Gastroesophageal sphincter (tissue), 4 donors: ENCODE data around the gene GPR62. TPM values are rescaled to one million over a fixed set of nuclear protein-coding genes. Genes with fewer than 3 reads are reported as not detected.
A peak's percentile ranks its signal among the peaks of the same experiment; 100 is the strongest.

Source experiments
- ATAC-seq: fragments of 150-250 bp; one replicate; pipeline ENCODE4 v1.9.1; 2016; ENCODE audit warnings: mild to moderate bottlenecking, moderate library complexity
- H3K27ac ChIP-seq, 4 donors: fragments of 200-600 bp; sonication (generic) in 3 of 4; 1 replicate in 3 of 4; 2 replicates in 1 of 4; pipeline ENCODE4 v1.5.1; 2016 to 2019
- H3K27me3 ChIP-seq: fragments of 200-600 bp; sonication (generic); one replicate; pipeline ENCODE4 v1.5.1; 2019
- H3K36me3 ChIP-seq, 2 donors: fragments of 200-600 bp; sonication (generic); one replicate each; pipeline ENCODE4 v1.5.1; 2019; ENCODE audit warnings: control low read depth in 1 of 2
- H3K4me1 ChIP-seq, 3 donors: fragments of 200-600 bp; sonication (generic); 1 replicate in 2 of 3; 2 replicates in 1 of 3; pipeline ENCODE4 v1.5.1; 2016 to 2019; ENCODE audit warnings: control low read depth in 2 of 3
- H3K4me3 ChIP-seq, 2 donors: fragments of 200-600 bp; sonication (generic); one replicate each; pipeline ENCODE4 v1.5.1; 2019; ENCODE audit warnings: mild to moderate bottlenecking in 1 of 2, moderate library complexity in 1 of 2
- H3K9me3 ChIP-seq, 3 donors: fragments of 200-600 bp; sonication (generic); one replicate each; pipeline ENCODE4 v1.5.1; 2017 to 2019; ENCODE audit warnings: control low read depth in 2 of 3
- CTCF ChIP-seq, 4 experiments: fragments of 200-600 bp in 2 of 4; fragments of 450-650 bp in 2 of 4; sonication (generic) in 1 of 4; IDR thresholded peaks; one replicate each; pipeline ENCODE4 v1.5.1; 2017 to 2019; ENCODE audit warnings: antibody characterized with exemption in 4 of 4, mild to moderate bottlenecking in 2 of 4, moderate library complexity in 2 of 4
- EP300 ChIP-seq: sonication (generic); formaldehyde crosslinking; IDR thresholded peaks from one replicate; pipeline ENCODE4 v1.6.1; 2017; ENCODE audit warnings: antibody characterized with exemption, mild to moderate bottlenecking
- POLR2A ChIP-seq, 2 donors: fragments of 450-650 bp; IDR thresholded peaks; one replicate each; pipeline ENCODE4 v1.6.1; 2017; ENCODE audit warnings: antibody characterized with exemption in 2 of 2, mild to moderate bottlenecking in 2 of 2, moderate library complexity in 1 of 2
- POLR2AphosphoS5 ChIP-seq: sonication (generic); formaldehyde crosslinking; IDR thresholded peaks from one replicate; pipeline ENCODE4 v1.6.1; 2017; ENCODE audit warnings: antibody characterized with exemption
- WGBS, 2 donors: methylation state at CpG; one replicate each; pipeline ENCODE4 v1.1.5; 2018; ENCODE audit warnings: low coverage in 1 of 2; 5-methylcytosine and 5-hydroxymethylcytosine counted together
- total RNA-seq, 4 donors: library from RNA; depleted of rRNA; stranded (reverse); fragments of >200 nt; gene quantifications; one replicate each; pipeline ENCODE4 v1.1.0, GENCODE V29; 2016

The GPR62 gene
- total RNA-seq, 4 donors from 2014 or later, result 0.31 TPM; not detected in 3

GRCh38 chr3:51982352-51982837 is 27.2 kb downstream of the GPR62 start:
- WGBS, 2 donors, result 0% methylated on average over 2 to 3 of the region's 4 CpGs
- peak overlapping the region; percentile 64 to 99 (median 98) for H3K27ac ChIP-seq
- no peaks in the 10 kb centered on the region for H3K27me3 ChIP-seq
- H3K9me3 ChIP-seq, result no peaks in the 10 kb centered on the region
- peak overlapping the region; percentile 32 to 73 for H3K4me3 ChIP-seq
- ATAC-seq, result no peak
- peaks cover 0 to 12% of the 10 kb centered on the region in 2 donors for H3K36me3 ChIP-seq
- TF ChIP-seq CTCF (IDR thresholded peaks at IDR 0.05) (peak in 3 of 4 experiments; percentile 27 to 49 (median 42)), POLR2A (IDR thresholded peaks at IDR 0.05) (no peak), POLR2AphosphoS5 (no peak), EP300 (no peak)
- H3K4me1 ChIP-seq, result peaks cover 0 to 36% (median 13%) of the 10 kb centered on the region in 3 donors

- Histone ChIP-seq H3K9me3 (no peaks in the 10 kb centered on the region), H3K27me3 (no peaks in the 10 kb centered on the region), H3K4me1 (peaks cover 0 to 36% (median 13%) of the 10 kb centered on the region in 3 donors), H3K27ac (peak within 1 kb of the TSS; percentile 64 to 99 (median 98)), H3K4me3 (peak within 1 kb of the TSS; percentile 32 to 73), H3K36me3 (peaks cover 0 to 12% of the 10 kb centered on the region in 2 donors)
- ATAC-seq, result peak; percentile 93
- 0% methylated on average over 2 to 4 of the region's 68 CpGs for whole genome bisulfite sequencing, 2 donors
- TF ChIP-seq POLR2AphosphoS5, result peak; percentile 73
- TF ChIP-seq CTCF (IDR thresholded peaks at IDR 0.05), result no peak
- peak; percentile 69 to 76 for TF ChIP-seq POLR2A (IDR thresholded peaks at IDR 0.05)
- no peak for TF ChIP-seq EP300
Observed at GRCh38 chr3:51982838-51983577, 27.8 kb downstream of the GPR62 start, which contains the start of gene ACY1. ACY1 (plus strand) TSS chr3:51983535; CDS start chr3:51984065, 530 bp downstream.

GRCh38 chr3:51983578-51984268 is 28.5 kb downstream of the GPR62 start:
- WGBS, 2 donors, result 60 to 73% methylated on average over 4 to 22 of the region's 22 CpGs
- peaks cover 0 to 36% (median 13%) of the 10 kb centered on the region in 3 donors for H3K4me1 ChIP-seq
- H3K27ac ChIP-seq, result peak overlapping the region; percentile 64 to 99 (median 98)
- TF ChIP-seq POLR2AphosphoS5, result no peak
- no peak for TF ChIP-seq EP300
- TF ChIP-seq POLR2A (IDR thresholded peaks at IDR 0.05), result no peak
- TF ChIP-seq CTCF (IDR thresholded peaks at IDR 0.05), result no peak
- no peaks in the 10 kb centered on the region for H3K9me3 ChIP-seq
- peak overlapping the region; percentile 32 to 73 for H3K4me3 ChIP-seq
- no peak for ATAC-seq
- H3K36me3 ChIP-seq, result peaks cover 0 to 12% of the 10 kb centered on the region in 2 donors
- H3K27me3 ChIP-seq, result no peaks in the 10 kb centered on the region

DNA sequence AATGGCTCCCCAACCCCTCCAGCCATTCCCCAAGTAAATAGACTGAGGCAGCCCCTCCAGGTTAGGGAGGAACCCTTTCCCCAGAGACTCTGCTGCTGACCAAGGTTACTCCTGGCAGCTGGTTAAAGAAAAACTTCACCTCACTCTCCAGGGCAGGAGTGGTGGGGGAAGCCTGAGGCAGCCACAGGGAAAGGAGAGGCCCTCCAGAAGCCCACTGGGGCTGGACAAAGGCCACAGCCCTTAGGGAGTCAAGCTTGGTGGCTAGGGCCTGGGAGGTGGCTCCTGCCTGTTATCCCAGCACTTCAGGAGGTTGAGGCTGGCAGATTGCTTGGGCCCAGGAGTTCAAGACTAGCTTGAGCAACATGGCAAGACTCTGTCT is 29.1 kb downstream of the GPR62 start:
- Histone ChIP-seq H3K27me3 (no peaks in the 10 kb centered on the region), H3K27ac (peak overlapping the region in 3 of 4 donors; percentile 97 to 99 (median 98)), H3K4me1 (peaks cover 0 to 40% (median 13%) of the 10 kb centered on the region in 3 donors), H3K36me3 (peaks cover 0 to 12% of the 10 kb centered on the region in 2 donors), H3K4me3 (no peak overlapping the region), H3K9me3 (no peaks in the 10 kb centered on the region)
- no peak for ATAC-seq
- TF ChIP-seq POLR2AphosphoS5 (no peak), EP300 (no peak), POLR2A (IDR thresholded peaks at IDR 0.05) (no peak), CTCF (IDR thresholded peaks at IDR 0.05) (no peak)
